Neural cell (in vitro differentiated cells): ENCODE results near the gene HDAC4. TPM values are rescaled to one million over a fixed set of nuclear protein-coding genes. Genes with fewer than 3 reads are reported as not detected.

Experiments
- H2AFZ ChIP-seq: fragments of 200-600, 300-800 bp; sonication (generic), shearing (Covaris generic); 2 replicates; pipeline ENCODE4 v1.6.0; 2014; ENCODE audit warnings: low read depth, mild to moderate bottlenecking, antibody characterized with exemption, low read length, moderate library complexity
- H3F3A ChIP-seq: fragments of 200-600 bp; shearing (Covaris generic); 2 replicates; pipeline ENCODE4 v1.6.1; 2016; ENCODE audit warnings: mild to moderate bottlenecking, moderate library complexity, mixed read lengths, antibody characterized with exemption, low read length; ENCODE audit not compliant: insufficient read depth, poor library complexity, severe bottlenecking
- H3K27ac ChIP-seq: fragments of 200-600, 300-800 bp; sonication (generic), shearing (Covaris generic); 2 replicates; pipeline ENCODE4 v1.5.1; 2014; ENCODE audit warnings: mild to moderate bottlenecking, low read length, moderate library complexity
- H3K27me3 ChIP-seq: fragments of 300-800, 200-600 bp; sonication (generic), shearing (Covaris generic); 2 replicates; pipeline ENCODE4 v1.6.0; 2014; ENCODE audit warnings: mild to moderate bottlenecking, low read depth, low read length, moderate library complexity; ENCODE audit not compliant: insufficient read depth
- H3K36me3 ChIP-seq: fragments of 300-800, 200-600 bp; sonication (generic), shearing (Covaris generic); 2 replicates; pipeline ENCODE4 v1.5.1; 2014; ENCODE audit warnings: mild to moderate bottlenecking, antibody characterized with exemption, low read length, moderate library complexity; ENCODE audit not compliant: insufficient read depth
- H3K4me2 ChIP-seq: fragments of 300-800, 200-600 bp; sonication (generic), shearing (Covaris generic); 2 replicates; pipeline ENCODE4 v1.6.0; 2014; ENCODE audit warnings: mild to moderate bottlenecking, low read length
- H3K4me3 ChIP-seq: fragments of 300-800, 200-600 bp; sonication (generic), shearing (Covaris generic); 2 replicates; pipeline ENCODE4 v1.5.1; 2014; ENCODE audit warnings: mild to moderate bottlenecking, low read length, moderate library complexity
- H3K79me2 ChIP-seq: fragments of 200-600 bp; shearing (Covaris generic); replicated peaks from 2 replicates; pipeline ENCODE4 v1.6.0; 2014; ENCODE audit warnings: mild to moderate bottlenecking, low read length, moderate library complexity; ENCODE audit not compliant: insufficient read depth
- H3K9ac ChIP-seq: fragments of 300-800, 200-600 bp; sonication (generic), shearing (Covaris generic); 2 replicates; pipeline ENCODE4 v1.6.1; 2016; ENCODE audit warnings: mild to moderate bottlenecking, low read length, mixed read lengths
- H3K9me2 ChIP-seq: fragments of 200-600 bp; shearing (Covaris generic); 2 replicates; pipeline ENCODE4 v1.6.1; 2016; ENCODE audit warnings: mild to moderate bottlenecking, low read length, mixed read lengths; ENCODE audit not compliant: insufficient read depth
- H3K9me3 ChIP-seq: fragments of 200-600, 300-800 bp; sonication (generic), shearing (Covaris generic); 2 replicates; pipeline ENCODE4 v1.6.1; 2016; ENCODE audit warnings: mild to moderate bottlenecking, mixed run types, low read length, moderate library complexity, mixed read lengths
- H4K20me1 ChIP-seq: fragments of 200-600 bp; shearing (Covaris generic); 2 replicates; pipeline ENCODE4 v1.6.1; 2016; ENCODE audit warnings: mild to moderate bottlenecking, mixed run types; ENCODE audit not compliant: insufficient read depth
- CTCF ChIP-seq: fragments of 450-650 bp; IDR thresholded peaks from 2 replicates; pipeline ENCODE4 v1.5.1; 2014; ENCODE audit warnings: antibody characterized with exemption, mild to moderate bottlenecking, moderate library complexity; ENCODE audit not compliant: poor library complexity, severe bottlenecking
- EP300 ChIP-seq: fragments of 450-650 bp; conservative IDR thresholded peaks from 2 replicates; pipeline ENCODE4 v1.6.1; 2014; ENCODE audit warnings: antibody characterized with exemption, mild to moderate bottlenecking, moderate library complexity; ENCODE audit not compliant: poor library complexity, severe bottlenecking
- EZH2 ChIP-seq: fragments of 200-600, 300-800 bp; shearing (Covaris generic), sonication (generic); IDR thresholded peaks from 2 replicates; pipeline ENCODE4 v1.6.1; 2014; ENCODE audit warnings: antibody characterized with exemption, low read length, borderline replicate concordance, mild to moderate bottlenecking; ENCODE audit not compliant: insufficient read depth, poor library complexity, severe bottlenecking
- MXI1 ChIP-seq: fragments of 450-650 bp; conservative IDR thresholded peaks from 2 replicates; pipeline ENCODE4 v1.6.1; 2014; ENCODE audit warnings: antibody characterized with exemption, mild to moderate bottlenecking; ENCODE audit not compliant: poor library complexity, severe bottlenecking
- POLR2AphosphoS5 ChIP-seq: IDR thresholded peaks from 2 replicates; pipeline ENCODE4 v1.6.1; 2012
- RAD21 ChIP-seq: fragments of 450-650 bp; conservative IDR thresholded peaks from 2 replicates; pipeline ENCODE4 v1.6.1; 2014; ENCODE audit warnings: antibody characterized with exemption, mild to moderate bottlenecking, moderate library complexity
- SMC3 ChIP-seq: fragments of 450-650 bp; conservative IDR thresholded peaks from 2 replicates; pipeline ENCODE4 v1.6.1; 2014; ENCODE audit warnings: antibody characterized with exemption, mild to moderate bottlenecking, moderate library complexity; ENCODE audit not compliant: poor library complexity
- TAF1 ChIP-seq: IDR thresholded peaks from 2 replicates; pipeline ENCODE4 v1.6.1; 2012; ENCODE audit warnings: low read depth
- polyA plus RNA-seq: library from polyadenylated mRNA; depleted of rRNA; stranded (reverse); fragments of >200 nt; gene quantifications from 2 replicates; pipeline ENCODE4 v1.2.3, GENCODE V29; 2014
- TF ChIP-seq, protein P1 (sequence below): IDR thresholded peaks from 2 replicates; pipeline ENCODE4 v1.6.1; 2012; ENCODE audit warnings: borderline replicate concordance

The HDAC4 gene
- polyA plus RNA-seq, 1 donor from 2014 or later: 3.4 TPM

DNA sequence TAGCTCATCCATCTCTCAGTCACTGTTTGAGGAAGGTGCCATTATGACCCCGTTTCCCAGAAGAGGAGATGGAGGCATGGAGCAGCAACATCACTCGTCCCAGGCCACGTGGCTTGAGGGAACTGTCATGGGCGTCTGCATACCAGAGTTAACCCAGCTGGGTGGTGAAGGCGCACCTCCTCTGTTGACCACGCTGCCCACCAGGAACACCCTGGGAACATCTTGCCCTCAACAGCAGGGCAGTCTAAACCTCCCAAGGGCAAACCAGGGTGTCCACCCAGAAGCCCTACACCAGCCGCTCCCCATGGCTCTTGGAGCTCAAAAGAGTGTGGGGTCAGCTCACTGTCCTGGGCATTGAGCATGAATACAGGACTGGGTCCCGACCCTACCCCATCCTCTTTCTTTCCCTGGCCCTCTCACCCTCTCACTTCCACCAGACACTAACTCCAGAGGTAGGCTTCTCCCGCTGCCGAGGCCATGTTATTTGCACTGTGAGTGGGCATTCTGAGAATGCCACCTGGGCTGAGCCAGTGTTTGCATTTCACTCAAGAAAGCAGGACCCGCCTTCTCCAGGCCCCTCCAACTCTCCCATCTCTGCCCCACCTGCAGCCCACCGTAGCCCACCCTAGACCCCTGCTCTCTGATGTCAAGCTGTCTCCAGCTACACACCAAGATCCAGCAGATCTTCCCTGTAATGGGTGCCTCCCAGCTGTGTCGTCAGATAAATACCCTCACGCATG, 259.6 kb downstream of the HDAC4 start:
- H3K27ac ChIP-seq: no peak overlapping the region
- no peaks in the 10 kb centered on the region for H4K20me1 ChIP-seq
- no peaks in the 10 kb centered on the region for H3K9me3 ChIP-seq
- no peak overlapping the region for H3K4me2 ChIP-seq
- H3F3A ChIP-seq: no peaks in the 10 kb centered on the region
- no peak overlapping the region for H2AFZ ChIP-seq
- H3K79me2 ChIP-seq: no peaks in the 10 kb centered on the region
- no peak overlapping the region for H3K4me3 ChIP-seq
- TF ChIP-seq EP300: no peak
- no peak for TF ChIP-seq CTCF
- H3K36me3 ChIP-seq: no peaks in the 10 kb centered on the region
- no peak overlapping the region for H3K9ac ChIP-seq
- H3K9me2 ChIP-seq: no peaks in the 10 kb centered on the region
- no peaks in the 10 kb centered on the region for H3K27me3 ChIP-seq

- no peaks in the 10 kb centered on the region for H3K9me3 ChIP-seq
- no peaks in the 10 kb centered on the region for H3K27me3 ChIP-seq
- no peak overlapping the region for H2AFZ ChIP-seq
- H3K4me2 ChIP-seq: no peak overlapping the region
- H3K9me2 ChIP-seq: no peaks in the 10 kb centered on the region
- H3K36me3 ChIP-seq: no peaks in the 10 kb centered on the region
- H3K79me2 ChIP-seq: no peaks in the 10 kb centered on the region
- no peaks in the 10 kb centered on the region for H4K20me1 ChIP-seq
- H3F3A ChIP-seq: no peaks in the 10 kb centered on the region
- H3K27ac ChIP-seq: no peak overlapping the region
- H3K9ac ChIP-seq: no peak overlapping the region
- H3K4me3 ChIP-seq: no peak overlapping the region
- TF ChIP-seq TAF1 (no peak), MXI1 (no peak), EZH2 (no peak), POLR2AphosphoS5 (no peak), RAD21 (no peak), EP300 (no peak), SMC3 (no peak), CTCF (no peak)
- TF ChIP-seq, protein P1, sequence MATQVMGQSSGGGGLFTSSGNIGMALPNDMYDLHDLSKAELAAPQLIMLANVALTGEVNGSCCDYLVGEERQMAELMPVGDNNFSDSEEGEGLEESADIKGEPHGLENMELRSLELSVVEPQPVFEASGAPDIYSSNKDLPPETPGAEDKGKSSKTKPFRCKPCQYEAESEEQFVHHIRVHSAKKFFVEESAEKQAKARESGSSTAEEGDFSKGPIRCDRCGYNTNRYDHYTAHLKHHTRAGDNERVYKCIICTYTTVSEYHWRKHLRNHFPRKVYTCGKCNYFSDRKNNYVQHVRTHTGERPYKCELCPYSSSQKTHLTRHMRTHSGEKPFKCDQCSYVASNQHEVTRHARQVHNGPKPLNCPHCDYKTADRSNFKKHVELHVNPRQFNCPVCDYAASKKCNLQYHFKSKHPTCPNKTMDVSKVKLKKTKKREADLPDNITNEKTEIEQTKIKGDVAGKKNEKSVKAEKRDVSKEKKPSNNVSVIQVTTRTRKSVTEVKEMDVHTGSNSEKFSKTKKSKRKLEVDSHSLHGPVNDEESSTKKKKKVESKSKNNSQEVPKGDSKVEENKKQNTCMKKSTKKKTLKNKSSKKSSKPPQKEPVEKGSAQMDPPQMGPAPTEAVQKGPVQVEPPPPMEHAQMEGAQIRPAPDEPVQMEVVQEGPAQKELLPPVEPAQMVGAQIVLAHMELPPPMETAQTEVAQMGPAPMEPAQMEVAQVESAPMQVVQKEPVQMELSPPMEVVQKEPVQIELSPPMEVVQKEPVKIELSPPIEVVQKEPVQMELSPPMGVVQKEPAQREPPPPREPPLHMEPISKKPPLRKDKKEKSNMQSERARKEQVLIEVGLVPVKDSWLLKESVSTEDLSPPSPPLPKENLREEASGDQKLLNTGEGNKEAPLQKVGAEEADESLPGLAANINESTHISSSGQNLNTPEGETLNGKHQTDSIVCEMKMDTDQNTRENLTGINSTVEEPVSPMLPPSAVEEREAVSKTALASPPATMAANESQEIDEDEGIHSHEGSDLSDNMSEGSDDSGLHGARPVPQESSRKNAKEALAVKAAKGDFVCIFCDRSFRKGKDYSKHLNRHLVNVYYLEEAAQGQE: no peak
Observed at GRCh38 chr2:239140346-239141020, 260.3 kb downstream of the HDAC4 start.
